A673 (cell line): ENCODE results near the gene GPR39.

ENCODE experiments used
- EZH2 ChIP-seq: fragments of 200-600 bp; sonication (generic); IDR thresholded peaks from 2 replicates; pipeline ENCODE4 v1.6.1; 2017; ENCODE audit warnings: borderline replicate concordance, low read depth, mild to moderate bottlenecking, mixed read lengths, antibody characterized with exemption, low read length; ENCODE audit not compliant: poor library complexity, severe bottlenecking
- TF ChIP-seq, protein P1 (sequence below): fragments of 300-800, 200-600 bp; sonication (generic); conservative IDR thresholded peaks from 2 replicates; pipeline ENCODE4 v1.5.1; 2017; ENCODE audit warnings: low read depth, mild to moderate bottlenecking, antibody characterized with exemption, low read length, moderate library complexity, mixed read lengths

DNA sequence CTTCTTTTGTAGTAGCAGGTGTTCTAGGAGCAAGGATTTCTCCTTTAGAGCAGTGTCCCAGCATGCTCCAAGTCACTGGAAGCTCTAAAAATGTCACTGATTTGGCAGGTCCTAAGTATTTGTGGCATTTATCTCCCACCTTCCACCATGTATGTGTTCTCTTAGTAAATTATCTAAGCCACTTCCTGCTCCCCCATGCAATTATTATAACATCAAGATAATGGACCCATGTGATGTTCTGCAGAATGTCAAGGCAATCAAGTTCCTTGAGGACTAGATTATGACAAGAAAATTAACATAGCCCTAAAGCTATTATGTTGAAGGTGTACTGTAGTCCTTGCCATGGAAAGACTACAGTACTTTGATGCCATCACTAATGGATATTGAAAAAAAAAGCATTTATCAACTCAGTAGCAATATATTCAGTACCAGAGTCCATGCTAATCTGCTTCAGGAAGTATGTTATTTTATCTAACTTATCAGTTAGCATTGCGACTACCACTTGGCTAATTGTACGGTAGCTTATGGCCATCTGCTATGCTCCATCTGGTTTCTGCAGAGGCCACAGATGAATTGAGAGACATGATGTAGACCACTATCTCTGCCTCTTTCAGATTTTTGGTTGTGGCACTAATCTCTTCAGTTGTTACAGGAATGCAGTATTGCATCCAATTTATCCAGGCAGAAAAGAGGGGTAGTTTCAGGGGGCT is 56.7 kb downstream of the GPR39 start:
- TF ChIP-seq, protein P1, sequence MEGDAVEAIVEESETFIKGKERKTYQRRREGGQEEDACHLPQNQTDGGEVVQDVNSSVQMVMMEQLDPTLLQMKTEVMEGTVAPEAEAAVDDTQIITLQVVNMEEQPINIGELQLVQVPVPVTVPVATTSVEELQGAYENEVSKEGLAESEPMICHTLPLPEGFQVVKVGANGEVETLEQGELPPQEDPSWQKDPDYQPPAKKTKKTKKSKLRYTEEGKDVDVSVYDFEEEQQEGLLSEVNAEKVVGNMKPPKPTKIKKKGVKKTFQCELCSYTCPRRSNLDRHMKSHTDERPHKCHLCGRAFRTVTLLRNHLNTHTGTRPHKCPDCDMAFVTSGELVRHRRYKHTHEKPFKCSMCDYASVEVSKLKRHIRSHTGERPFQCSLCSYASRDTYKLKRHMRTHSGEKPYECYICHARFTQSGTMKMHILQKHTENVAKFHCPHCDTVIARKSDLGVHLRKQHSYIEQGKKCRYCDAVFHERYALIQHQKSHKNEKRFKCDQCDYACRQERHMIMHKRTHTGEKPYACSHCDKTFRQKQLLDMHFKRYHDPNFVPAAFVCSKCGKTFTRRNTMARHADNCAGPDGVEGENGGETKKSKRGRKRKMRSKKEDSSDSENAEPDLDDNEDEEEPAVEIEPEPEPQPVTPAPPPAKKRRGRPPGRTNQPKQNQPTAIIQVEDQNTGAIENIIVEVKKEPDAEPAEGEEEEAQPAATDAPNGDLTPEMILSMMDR, result no peak
- TF ChIP-seq EZH2, result no peak
